GM19025 (cell line): ENCODE data around the gene DYTN.

ENCODE experiments used
- ATAC-seq: cut with Tn5 transposase; IDR thresholded peaks from one replicate; pipeline ENCODE4 v1.9.1; 2021; ENCODE audit warnings: mild to moderate bottlenecking, low read depth, moderate library complexity; ENCODE audit not compliant: unreplicated experiment

Gene DYTN

DNA sequence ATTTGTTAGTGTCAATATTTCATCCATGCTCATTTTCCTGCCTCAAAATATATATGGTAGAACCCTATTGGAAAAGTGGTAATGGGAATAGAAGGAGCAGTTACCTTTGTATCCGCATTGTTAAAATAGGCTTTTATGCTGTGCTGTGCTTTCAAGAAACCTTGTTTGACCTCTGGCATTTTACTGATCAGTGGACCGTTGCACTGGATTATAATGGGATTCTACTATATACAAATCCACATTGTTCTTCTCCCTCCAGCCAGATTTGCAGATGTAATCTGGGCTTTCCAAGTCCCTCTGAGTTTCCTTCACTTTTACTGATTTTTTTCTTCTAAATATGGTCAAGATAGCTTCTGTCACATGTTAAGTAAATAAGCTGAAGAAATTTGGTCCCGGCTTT lies 99.2 kb downstream of the DYTN start:
- ATAC-seq: no peak

DNA sequence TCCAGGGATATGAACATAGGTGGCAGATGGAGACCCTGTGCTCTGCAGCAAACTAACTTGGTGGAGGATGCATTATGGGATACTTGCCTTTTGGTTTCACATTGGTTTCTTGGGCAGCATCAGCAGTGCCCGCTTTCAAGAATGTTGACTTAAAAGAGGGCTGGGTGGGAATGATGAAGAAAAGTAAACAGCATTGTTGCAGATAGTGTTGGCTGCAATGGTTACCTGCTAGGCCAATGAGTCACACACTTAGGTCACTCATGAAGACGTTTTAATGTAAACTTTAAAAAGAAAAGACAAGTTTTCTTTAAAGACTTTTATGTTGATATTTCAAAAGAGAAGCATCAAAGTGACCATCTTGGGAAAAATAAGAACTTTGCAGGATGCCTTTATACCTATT lies 102.0 kb downstream of the DYTN start:
- ATAC-seq: no peak

DNA sequence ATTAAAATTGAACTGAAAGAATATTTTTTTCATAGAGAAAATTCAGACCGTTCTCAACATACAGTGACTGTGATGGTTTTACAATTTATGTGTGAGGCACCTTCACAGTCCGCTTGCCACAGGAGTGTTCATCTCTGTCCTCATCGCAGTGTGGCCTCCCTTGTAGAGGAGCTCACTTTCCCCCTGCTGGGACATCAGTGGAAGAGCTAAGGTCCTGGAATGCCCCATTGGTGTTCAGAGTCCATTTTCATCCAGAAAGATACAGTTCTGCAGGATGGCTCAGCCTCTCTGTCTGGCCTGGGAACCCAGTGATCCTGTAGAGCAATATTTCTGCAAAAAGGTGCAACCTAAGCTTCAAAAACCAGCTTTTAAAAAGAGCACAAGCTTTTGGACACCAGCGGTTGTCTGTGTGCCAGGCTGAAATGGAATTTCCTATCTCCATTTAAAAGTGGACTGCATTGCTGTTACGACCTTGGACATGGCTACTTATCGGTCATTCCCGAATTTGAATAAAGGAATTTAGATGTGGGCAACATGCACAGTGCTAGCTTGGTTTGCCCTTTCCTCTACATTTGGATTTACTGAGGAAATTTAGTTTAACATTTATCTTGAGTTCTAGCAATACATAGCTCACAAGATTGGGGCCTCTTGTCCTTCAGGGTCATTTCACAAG lies 102.6 kb downstream of the DYTN start:
- no peak for ATAC-seq

DNA sequence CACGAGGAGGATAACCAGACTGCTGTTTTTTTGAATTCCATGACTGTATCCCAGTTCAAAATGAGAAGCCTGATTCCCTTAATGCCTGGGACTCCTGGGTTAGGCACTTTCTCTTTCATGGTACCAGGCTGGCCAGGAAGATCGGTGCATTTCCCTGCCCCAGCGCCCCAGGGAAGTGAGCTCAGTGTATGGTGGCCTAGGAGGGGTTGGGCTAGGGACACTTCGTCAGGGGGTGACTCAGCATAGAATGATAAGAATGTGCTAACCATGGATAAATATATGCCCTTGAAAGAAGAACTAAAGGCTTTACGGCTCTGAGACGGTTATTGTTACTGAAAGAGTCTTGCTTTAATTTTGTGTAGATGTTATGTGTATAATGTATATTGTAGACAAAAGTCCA lies 103.4 kb downstream of the DYTN start:
- ATAC-seq: no peak

DNA sequence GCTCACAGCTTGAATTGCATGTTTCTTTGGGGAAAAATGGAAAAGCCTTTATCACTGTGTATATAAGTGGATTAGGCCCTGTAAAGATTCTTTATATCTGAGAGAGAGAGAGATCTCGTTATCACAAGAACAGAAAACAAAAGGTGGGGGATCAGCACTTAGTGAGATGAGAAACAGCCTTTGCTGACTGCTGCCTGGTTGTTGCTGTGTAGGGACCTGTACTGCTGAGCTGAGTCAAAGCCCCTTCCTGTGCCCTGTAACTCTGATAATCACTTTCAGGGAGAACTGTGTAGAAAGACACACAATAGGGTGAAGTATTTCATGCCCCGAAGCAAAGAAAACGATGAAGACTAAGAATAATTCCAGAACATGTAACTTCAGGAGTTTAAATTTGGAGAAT lies 106.5 kb downstream of the DYTN start:
- no peak for ATAC-seq

DNA sequence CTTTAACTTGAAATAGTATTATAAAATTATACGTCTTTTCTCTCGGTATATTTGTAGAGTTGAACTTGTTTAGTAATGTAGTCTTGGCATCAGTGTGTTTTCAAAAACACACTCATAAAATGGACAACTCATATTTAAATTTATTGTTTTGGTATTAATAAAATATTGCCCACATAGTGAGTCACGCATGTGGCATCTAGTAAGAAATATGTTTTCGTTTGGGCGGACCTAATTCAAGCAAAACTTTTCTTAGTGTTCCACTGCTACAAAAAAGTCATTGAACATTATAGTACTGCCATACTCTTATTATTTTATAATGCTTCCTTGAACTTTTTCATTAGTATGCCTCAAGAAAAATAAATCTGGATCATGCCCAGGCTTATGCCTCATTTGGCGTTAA lies 107.0 kb downstream of the DYTN start:
- ATAC-seq: no peak

DNA sequence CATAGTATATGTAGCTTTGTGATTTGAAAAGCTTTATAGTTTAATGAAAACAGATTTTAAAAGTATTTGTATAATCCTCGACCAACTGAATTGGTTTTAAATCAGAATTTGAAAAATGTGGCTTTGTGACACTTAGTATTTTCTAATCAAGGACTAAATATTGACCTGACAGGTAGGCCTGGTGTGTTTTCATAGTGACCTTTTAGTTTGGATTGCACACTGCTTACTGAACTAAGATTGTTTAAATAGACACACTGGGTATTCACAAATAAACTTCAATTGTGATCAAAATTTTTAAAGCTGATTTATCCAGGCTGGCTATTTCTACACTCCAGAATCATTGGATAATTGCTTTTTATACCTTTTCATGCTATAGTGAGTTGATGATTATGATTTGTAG lies 107.7 kb downstream of the DYTN start:
- ATAC-seq: no peak

DNA sequence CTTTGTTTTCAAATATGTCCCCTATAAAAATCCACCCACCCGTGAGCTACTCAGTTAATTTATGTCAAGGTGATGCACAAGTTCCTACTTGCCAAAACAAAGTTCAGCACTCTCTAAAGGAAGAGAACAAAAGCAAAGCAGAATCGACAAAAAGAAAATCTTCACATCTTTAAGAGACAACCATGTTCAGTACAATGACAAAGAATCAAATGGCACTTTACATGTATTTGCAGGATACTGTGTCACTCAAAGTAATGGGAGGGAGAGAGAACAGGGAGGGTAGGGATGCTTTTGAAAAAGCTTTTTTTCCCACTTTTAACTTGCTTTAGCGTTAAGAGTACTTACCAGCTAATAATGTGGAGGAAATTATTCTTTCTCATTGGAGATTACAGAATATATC lies 115.0 kb downstream of the DYTN start:
- ATAC-seq: no peak
